ENCODE results near the gene BHLHE41. TPM values are rescaled to one million over a fixed set of nuclear protein-coding genes. Genes with fewer than 3 reads are reported as not detected.

Gene BHLHE41
- polyA plus RNA-seq, 1 donor from 2014 or later, result not detected

DNA sequence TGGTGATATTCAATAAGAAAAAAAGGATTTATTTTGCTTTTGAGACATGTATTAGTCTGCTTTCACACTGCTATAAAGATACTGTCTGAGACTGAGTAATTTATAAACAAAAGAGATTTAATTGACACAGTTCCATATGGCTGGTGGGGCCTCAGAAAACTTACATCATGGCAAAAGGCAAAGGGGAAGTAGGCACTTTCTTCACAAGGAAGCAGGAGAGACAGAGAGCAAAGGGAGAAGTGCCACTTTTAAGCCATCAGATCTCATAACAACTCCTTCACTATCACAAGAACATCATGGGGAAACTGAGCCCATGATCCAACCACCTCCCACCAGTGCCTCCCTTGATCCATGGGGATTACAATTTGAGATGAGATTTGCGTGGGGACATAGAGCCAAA is 43.9 kb downstream of the BHLHE41 start:
- Histone ChIP-seq H3F3A (ENCODE audit: insufficient read depth, low read length, poor library complexity, severe bottlenecking) (no peaks in the 10 kb centered on the region), H3K79me2 (replicated peaks; ENCODE audit: insufficient read depth, low read length) (no peaks in the 10 kb centered on the region), H4K20me1 (ENCODE audit: insufficient read depth) (no peaks in the 10 kb centered on the region), H3K9me3 (ENCODE audit: low read length) (no peaks in the 10 kb centered on the region), H2AFZ (ENCODE audit: low read depth, low read length) (no peak overlapping the region), H3K27ac (ENCODE audit: low read length) (no peak overlapping the region), H3K4me3 (ENCODE audit: low read length) (no peak overlapping the region), H3K9me2 (ENCODE audit: insufficient read depth, low read length) (no peaks in the 10 kb centered on the region), H3K9ac (ENCODE audit: low read length) (no peak overlapping the region), H3K4me2 (ENCODE audit: low read length) (no peak overlapping the region), H3K27me3 (ENCODE audit: insufficient read depth, low read depth, low read length) (no peaks in the 10 kb centered on the region), H3K36me3 (ENCODE audit: insufficient read depth, low read length) (no peaks in the 10 kb centered on the region)
- TF ChIP-seq EP300 (conservative IDR thresholded peaks at IDR 0.05; ENCODE audit: poor library complexity, severe bottlenecking) (no peak), POLR2AphosphoS5 (IDR thresholded peaks at IDR 0.05) (no peak), CTCF (IDR thresholded peaks at IDR 0.05; ENCODE audit: poor library complexity, severe bottlenecking) (no peak), MXI1 (conservative IDR thresholded peaks at IDR 0.05; ENCODE audit: poor library complexity, severe bottlenecking) (no peak), TAF1 (IDR thresholded peaks at IDR 0.05; ENCODE audit: low read depth) (no peak), RAD21 (conservative IDR thresholded peaks at IDR 0.05) (no peak), EZH2 (IDR thresholded peaks at IDR 0.05; ENCODE audit: borderline replicate concordance, insufficient read depth, low read length, poor library complexity, severe bottlenecking) (no peak)

- H3K79me2 ChIP-seq (replicated peaks; ENCODE audit: insufficient read depth, low read length), result no peaks in the 10 kb centered on the region
- no peak overlapping the region for H3K4me3 ChIP-seq (ENCODE audit: low read length)
- H3F3A ChIP-seq (ENCODE audit: insufficient read depth, low read length, poor library complexity, severe bottlenecking), result no peaks in the 10 kb centered on the region
- H3K27me3 ChIP-seq (ENCODE audit: insufficient read depth, low read depth, low read length), result no peaks in the 10 kb centered on the region
- H4K20me1 ChIP-seq (ENCODE audit: insufficient read depth), result no peaks in the 10 kb centered on the region
- no peaks in the 10 kb centered on the region for H3K9me3 ChIP-seq (ENCODE audit: low read length)
- H3K9ac ChIP-seq (ENCODE audit: low read length), result no peak overlapping the region
- H3K27ac ChIP-seq (ENCODE audit: low read length), result no peak overlapping the region
- H3K4me2 ChIP-seq (ENCODE audit: low read length), result no peak overlapping the region
- H3K9me2 ChIP-seq (ENCODE audit: insufficient read depth, low read length), result no peaks in the 10 kb centered on the region
- H3K36me3 ChIP-seq (ENCODE audit: insufficient read depth, low read length), result no peaks in the 10 kb centered on the region
- H2AFZ ChIP-seq (ENCODE audit: low read depth, low read length), result no peak overlapping the region
- TF ChIP-seq, protein P1, sequence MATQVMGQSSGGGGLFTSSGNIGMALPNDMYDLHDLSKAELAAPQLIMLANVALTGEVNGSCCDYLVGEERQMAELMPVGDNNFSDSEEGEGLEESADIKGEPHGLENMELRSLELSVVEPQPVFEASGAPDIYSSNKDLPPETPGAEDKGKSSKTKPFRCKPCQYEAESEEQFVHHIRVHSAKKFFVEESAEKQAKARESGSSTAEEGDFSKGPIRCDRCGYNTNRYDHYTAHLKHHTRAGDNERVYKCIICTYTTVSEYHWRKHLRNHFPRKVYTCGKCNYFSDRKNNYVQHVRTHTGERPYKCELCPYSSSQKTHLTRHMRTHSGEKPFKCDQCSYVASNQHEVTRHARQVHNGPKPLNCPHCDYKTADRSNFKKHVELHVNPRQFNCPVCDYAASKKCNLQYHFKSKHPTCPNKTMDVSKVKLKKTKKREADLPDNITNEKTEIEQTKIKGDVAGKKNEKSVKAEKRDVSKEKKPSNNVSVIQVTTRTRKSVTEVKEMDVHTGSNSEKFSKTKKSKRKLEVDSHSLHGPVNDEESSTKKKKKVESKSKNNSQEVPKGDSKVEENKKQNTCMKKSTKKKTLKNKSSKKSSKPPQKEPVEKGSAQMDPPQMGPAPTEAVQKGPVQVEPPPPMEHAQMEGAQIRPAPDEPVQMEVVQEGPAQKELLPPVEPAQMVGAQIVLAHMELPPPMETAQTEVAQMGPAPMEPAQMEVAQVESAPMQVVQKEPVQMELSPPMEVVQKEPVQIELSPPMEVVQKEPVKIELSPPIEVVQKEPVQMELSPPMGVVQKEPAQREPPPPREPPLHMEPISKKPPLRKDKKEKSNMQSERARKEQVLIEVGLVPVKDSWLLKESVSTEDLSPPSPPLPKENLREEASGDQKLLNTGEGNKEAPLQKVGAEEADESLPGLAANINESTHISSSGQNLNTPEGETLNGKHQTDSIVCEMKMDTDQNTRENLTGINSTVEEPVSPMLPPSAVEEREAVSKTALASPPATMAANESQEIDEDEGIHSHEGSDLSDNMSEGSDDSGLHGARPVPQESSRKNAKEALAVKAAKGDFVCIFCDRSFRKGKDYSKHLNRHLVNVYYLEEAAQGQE (IDR thresholded peaks at IDR 0.05; ENCODE audit: borderline replicate concordance), result no peak
- TF ChIP-seq EP300 (conservative IDR thresholded peaks at IDR 0.05; ENCODE audit: poor library complexity, severe bottlenecking) (no peak), CTCF (IDR thresholded peaks at IDR 0.05; ENCODE audit: poor library complexity, severe bottlenecking) (no peak), EZH2 (IDR thresholded peaks at IDR 0.05; ENCODE audit: borderline replicate concordance, insufficient read depth, low read length, poor library complexity, severe bottlenecking) (no peak), TAF1 (IDR thresholded peaks at IDR 0.05; ENCODE audit: low read depth) (no peak), POLR2AphosphoS5 (IDR thresholded peaks at IDR 0.05) (no peak), MXI1 (conservative IDR thresholded peaks at IDR 0.05; ENCODE audit: poor library complexity, severe bottlenecking) (no peak), RAD21 (conservative IDR thresholded peaks at IDR 0.05) (no peak), SMC3 (conservative IDR thresholded peaks at IDR 0.05; ENCODE audit: poor library complexity) (no peak)
These were observed 46.7 kb downstream of the BHLHE41 start for GRCh38 chr12:26077915-26078702.

Other genes with a start within 250 kb of the BHLHE41 start
- 8.3 and 11.4 TPM in 2 replicates for gene RASSF8, start 166.4 kb downstream of the BHLHE41 start, polyA plus RNA-seq
- 0.26 TPM in 1 of 2 replicates, not detected in the other for gene SSPN, start 70.5 kb upstream of the BHLHE41 start, polyA plus RNA-seq

All from neural cell (in vitro differentiated cells).